Nephron (organoid): Measurements from ENCODE around the gene ENDOV.

Experiments used
- H3K27ac Mint-ChIP-seq, 3 experiments: 2 replicates each; pipeline ENCODE4 v1.8.0; 2020; ENCODE audit warnings: mixed read lengths in 3 of 3, mild to moderate bottlenecking in 2 of 3, moderate library complexity in 1 of 3
- H3K27me3 Mint-ChIP-seq: 2 replicates; pipeline ENCODE4 v1.8.0; 2021; ENCODE audit warnings: low read depth, mild to moderate bottlenecking, moderate library complexity, mixed read lengths
- H3K36me3 Mint-ChIP-seq: 2 replicates; pipeline ENCODE4 v1.8.0; 2020; ENCODE audit warnings: low read depth, mixed read lengths
- H3K4me1 Mint-ChIP-seq: 2 replicates; pipeline ENCODE4 v1.8.0; 2020; ENCODE audit warnings: mixed read lengths
- H3K4me3 Mint-ChIP-seq, 3 experiments: 2 replicates each; pipeline ENCODE4 v1.8.0; 2020; ENCODE audit warnings: mild to moderate bottlenecking in 3 of 3, mixed read lengths in 3 of 3, moderate library complexity in 2 of 3
- H3K9me3 Mint-ChIP-seq: 2 replicates; pipeline ENCODE4 v1.8.0; 2020; ENCODE audit warnings: mixed read lengths
- TF ChIP-seq, protein P1 (sequence below), 3 experiments: fragments of 200-600 bp; sonication (generic); IDR thresholded peaks; one replicate each; pipeline ENCODE4 v1.5.0; 2021; ENCODE audit warnings: antibody characterized with exemption in 3 of 3; ENCODE audit not compliant: unreplicated experiment in 3 of 3

The ENDOV gene

DNA sequence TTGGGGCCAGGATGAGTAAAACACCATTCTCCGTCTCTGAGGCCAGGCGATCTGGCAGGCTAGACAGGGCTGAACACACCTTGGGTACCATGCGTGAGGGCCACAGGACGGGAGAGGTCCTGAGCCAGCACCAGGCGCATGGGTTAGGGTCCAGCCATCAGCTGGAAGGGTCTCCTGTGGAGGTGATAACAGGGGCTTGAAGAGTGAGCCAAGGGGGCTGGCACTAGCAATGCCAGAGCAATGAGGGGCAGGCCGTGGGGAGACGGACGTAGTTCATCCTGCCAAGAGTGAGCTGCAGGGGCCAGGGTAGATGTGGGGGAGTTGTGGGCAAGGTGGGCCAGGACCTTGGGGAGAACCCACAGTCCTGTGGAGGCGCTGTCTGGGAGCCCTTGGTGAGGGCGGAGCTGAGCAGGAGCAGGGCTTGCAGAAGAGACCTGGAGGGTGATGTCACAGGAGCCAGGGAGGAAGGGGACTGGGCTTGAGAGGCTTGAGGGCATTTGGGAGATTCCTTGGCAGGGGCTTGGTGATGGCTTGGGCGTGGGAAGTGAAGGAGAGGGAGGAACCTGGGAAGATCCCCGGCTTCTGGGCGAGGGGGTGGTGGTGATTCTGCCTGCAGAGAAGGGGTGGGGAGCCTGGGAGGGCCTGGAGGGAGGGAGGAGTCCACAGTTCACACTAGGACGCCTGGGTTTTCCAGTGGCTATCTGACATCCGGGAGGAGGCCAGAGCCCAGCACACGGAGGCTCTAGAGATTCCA, 67.8 kb downstream of the ENDOV start:
- TF ChIP-seq, protein P1, sequence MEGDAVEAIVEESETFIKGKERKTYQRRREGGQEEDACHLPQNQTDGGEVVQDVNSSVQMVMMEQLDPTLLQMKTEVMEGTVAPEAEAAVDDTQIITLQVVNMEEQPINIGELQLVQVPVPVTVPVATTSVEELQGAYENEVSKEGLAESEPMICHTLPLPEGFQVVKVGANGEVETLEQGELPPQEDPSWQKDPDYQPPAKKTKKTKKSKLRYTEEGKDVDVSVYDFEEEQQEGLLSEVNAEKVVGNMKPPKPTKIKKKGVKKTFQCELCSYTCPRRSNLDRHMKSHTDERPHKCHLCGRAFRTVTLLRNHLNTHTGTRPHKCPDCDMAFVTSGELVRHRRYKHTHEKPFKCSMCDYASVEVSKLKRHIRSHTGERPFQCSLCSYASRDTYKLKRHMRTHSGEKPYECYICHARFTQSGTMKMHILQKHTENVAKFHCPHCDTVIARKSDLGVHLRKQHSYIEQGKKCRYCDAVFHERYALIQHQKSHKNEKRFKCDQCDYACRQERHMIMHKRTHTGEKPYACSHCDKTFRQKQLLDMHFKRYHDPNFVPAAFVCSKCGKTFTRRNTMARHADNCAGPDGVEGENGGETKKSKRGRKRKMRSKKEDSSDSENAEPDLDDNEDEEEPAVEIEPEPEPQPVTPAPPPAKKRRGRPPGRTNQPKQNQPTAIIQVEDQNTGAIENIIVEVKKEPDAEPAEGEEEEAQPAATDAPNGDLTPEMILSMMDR (IDR thresholded peaks at IDR 0.05; ENCODE audit: unreplicated experiment in 3 of 3): no peak
- H3K4me3 Mint-ChIP-seq: no peak overlapping the region
- H3K27ac Mint-ChIP-seq: no peak overlapping the region
- H3K27me3 Mint-ChIP-seq: peaks cover 80% of the 10 kb centered on the region
- peaks cover 4% of the 10 kb centered on the region for H3K4me1 Mint-ChIP-seq
- no peaks in the 10 kb centered on the region for H3K36me3 Mint-ChIP-seq
- H3K9me3 Mint-ChIP-seq: no peaks in the 10 kb centered on the region

DNA sequence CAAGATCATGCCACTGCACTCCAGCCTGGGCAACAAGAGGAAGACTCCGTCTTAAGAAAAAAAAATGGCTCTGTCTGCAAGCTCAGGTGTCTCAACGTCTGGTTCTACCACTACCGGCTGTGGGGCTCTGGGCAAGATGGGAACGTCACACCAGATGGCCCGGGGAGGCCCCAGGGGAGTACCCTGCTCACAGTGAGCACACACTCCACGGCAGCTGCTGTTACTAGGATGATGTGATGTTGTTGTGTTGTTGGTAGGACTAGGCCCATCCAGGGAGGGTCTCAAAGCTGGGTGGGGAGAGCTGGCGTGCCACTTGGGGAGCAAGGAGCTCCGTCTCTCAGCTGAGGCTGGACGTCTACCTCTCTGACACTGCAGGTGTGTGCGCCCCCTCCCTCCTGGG, 70.9 kb downstream of the ENDOV start:
- Mint-ChIP-seq H3K36me3 (no peaks in the 10 kb centered on the region), H3K27ac (no peak overlapping the region), H3K4me1 (no peaks in the 10 kb centered on the region), H3K4me3 (no peak overlapping the region), H3K27me3 (peaks cover 68% of the 10 kb centered on the region), H3K9me3 (no peaks in the 10 kb centered on the region)
- TF ChIP-seq, protein P1 (IDR thresholded peaks at IDR 0.05; ENCODE audit: unreplicated experiment in 3 of 3): no peak

GRCh38 chr17:80486692-80487091, 71.7 kb downstream of the ENDOV start:
- Mint-ChIP-seq H3K36me3 (no peaks in the 10 kb centered on the region), H3K27me3 (peaks cover 65% of the 10 kb centered on the region), H3K4me3 (no peak overlapping the region), H3K27ac (no peak overlapping the region), H3K4me1 (peaks cover 4% of the 10 kb centered on the region), H3K9me3 (no peaks in the 10 kb centered on the region)
- TF ChIP-seq, protein P1 (IDR thresholded peaks at IDR 0.05; ENCODE audit: unreplicated experiment in 3 of 3): no peak

DNA sequence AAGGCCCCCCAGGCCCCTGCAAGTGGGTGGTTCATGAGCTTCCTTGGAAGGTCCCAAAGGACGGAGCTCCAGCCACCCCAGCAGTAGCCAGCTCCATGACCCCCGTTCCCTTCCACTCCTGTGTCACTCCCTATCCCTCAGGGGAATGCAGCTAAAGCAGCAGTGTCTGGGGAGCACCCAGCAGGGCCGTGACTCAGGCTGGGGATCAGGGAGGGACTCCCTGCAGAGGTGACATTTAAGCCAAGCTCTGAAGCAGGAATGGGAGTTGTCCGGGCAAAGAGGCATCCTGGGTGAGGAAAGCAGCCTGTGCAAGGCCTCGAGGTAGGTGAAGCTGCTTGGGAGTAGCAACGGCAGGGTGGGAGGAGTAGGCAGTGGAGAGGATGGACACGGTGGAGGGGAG, 72.5 kb downstream of the ENDOV start:
- Mint-ChIP-seq H3K4me3 (no peak overlapping the region), H3K36me3 (no peaks in the 10 kb centered on the region), H3K27me3 (peaks cover 60% of the 10 kb centered on the region), H3K9me3 (no peaks in the 10 kb centered on the region), H3K4me1 (peaks cover 5% of the 10 kb centered on the region), H3K27ac (no peak overlapping the region)
- TF ChIP-seq, protein P1 (IDR thresholded peaks at IDR 0.05; ENCODE audit: unreplicated experiment in 3 of 3): no peak
